Gastrocnemius medialis (tissue), 4 donors: ENCODE measurements around the gene EIF1AD. TPM values are rescaled to one million over a fixed set of nuclear protein-coding genes. Genes with fewer than 3 reads are reported as not detected.

Experiments used
- ATAC-seq, 2 donors: fragments of 150-250 bp; one replicate each; pipeline ENCODE4 v1.9.1; 2016
- DNase-seq, 2 donors: peaks; one replicate each; pipeline ENCODE4 v3.0.0-alpha.2; 2019
- H3K27ac ChIP-seq, 4 donors: fragments of 200-600 bp; sonication (generic); 1 replicate in 1 of 4; 2 replicates in 3 of 4; pipeline ENCODE4 v1.5.1; 2016 to 2018; ENCODE audit warnings: mild to moderate bottlenecking in 2 of 4, moderate library complexity in 1 of 4
- H3K27me3 ChIP-seq, 3 donors: fragments of 200-600 bp; sonication (generic) in 2 of 3; 1 replicate in 1 of 3; 2 replicates in 2 of 3; pipeline versions ENCODE4 v1.5.1 to v1.6.0; 2016 to 2019; ENCODE audit warnings: mild to moderate bottlenecking in 1 of 3, moderate library complexity in 1 of 3
- H3K36me3 ChIP-seq, 2 donors: fragments of 200-600 bp; sonication (generic) in 1 of 2; one replicate each; pipeline ENCODE4 v1.5.1; 2017 to 2018
- H3K4me1 ChIP-seq, 2 donors: fragments of 200-600 bp; sonication (generic) in 1 of 2; one replicate each; pipeline ENCODE4 v1.5.1; 2016 to 2017; ENCODE audit warnings: mild to moderate bottlenecking in 2 of 2
- H3K4me3 ChIP-seq, 4 donors: fragments of 200-600 bp; sonication (generic) in 3 of 4; 1 replicate in 1 of 4; 2 replicates in 3 of 4; pipeline ENCODE4 v1.5.1; 2016 to 2019; ENCODE audit warnings: mild to moderate bottlenecking in 2 of 4
- H3K9me3 ChIP-seq, 3 donors: fragments of 200-600 bp; sonication (generic) in 2 of 3; 1 replicate in 1 of 3; 2 replicates in 2 of 3; pipeline ENCODE4 v1.5.1; 2016 to 2019
- CTCF ChIP-seq, 5 experiments: fragments of 450-650 bp in 3 of 5; fragments of 200-600 bp in 2 of 5; sonication (generic) in 2 of 5; IDR thresholded peaks in 4 of 5; conservative IDR thresholded peaks in 1 of 5; 1 replicate in 4 of 5; 2 replicates in 1 of 5; pipeline ENCODE4 v1.5.1; 2016 to 2019; ENCODE audit warnings: antibody characterized with exemption in 5 of 5, mild to moderate bottlenecking in 3 of 5, moderate library complexity in 3 of 5
- POLR2A ChIP-seq, 2 donors: fragments of 450-650 bp; IDR thresholded peaks; one replicate each; pipeline ENCODE4 v1.6.1; 2017; ENCODE audit warnings: antibody characterized with exemption in 2 of 2, mild to moderate bottlenecking in 2 of 2, moderate library complexity in 2 of 2
- in situ Hi-C, 4 donors: fragments of 200-750 bp; cut with MboI; loops; one replicate each; pipeline versions ENCODE4 v1.15.0 to v1.8.0; 2017; ENCODE audit warnings: low sequenced_read_pairs in 4 of 4
- intact Hi-C: fragments of 100-400 bp; cut with DNase I; formaldehyde crosslinking; loops from one replicate; pipeline ENCODE4 v1.15.1; 2023; ENCODE audit warnings: low total_unique reads
- total RNA-seq, 4 donors: library from RNA; depleted of rRNA; stranded (reverse); fragments of >200 nt; gene quantifications; one replicate each; pipeline versions ENCODE4 v1.1.0 to v1.2.3, GENCODE V29; 2016

Gene EIF1AD
- total RNA-seq, 4 donors from 2014 or later, result 29.3 to 39.8 (median 35.4) TPM

- H3K4me3 ChIP-seq, result peak overlapping the region; percentile 21 to 49 (median 32)
- H3K36me3 ChIP-seq, result no peaks in the 10 kb centered on the region
- ATAC-seq, result peak; percentile 83 to 94
- no peak for TF ChIP-seq POLR2A (IDR thresholded peaks at IDR 0.05)
- peak; percentile 90 to 97 (median 92) for TF ChIP-seq CTCF (IDR thresholded peaks at IDR 0.05 in 4 of 5, conservative IDR thresholded peaks at IDR 0.05 in 1 of 5)
- no peaks in the 10 kb centered on the region for H3K9me3 ChIP-seq
- peak; percentile 19 to 47 for DNase-seq
- H3K27ac ChIP-seq, result no peak overlapping the region
- H3K4me1 ChIP-seq, result no peaks in the 10 kb centered on the region
- H3K27me3 ChIP-seq, result no peaks in the 10 kb centered on the region
- intact Hi-C loops, result loop anchor here (1.0 kb wide), 1 partner anchor 33 kb away; no protein-coding TSS in a partner anchor
- in situ Hi-C loops, result no loop called here
Observed at GRCh38 chr11:66022401-66023185, 20.6 kb upstream of the EIF1AD start.

GRCh38 chr11:66020618-66021357 is 18.8 kb upstream of the EIF1AD start:
- Histone ChIP-seq H3K27ac (no peak overlapping the region), H3K9me3 (no peaks in the 10 kb centered on the region), H3K4me1 (peaks cover 3 to 4% of the 10 kb centered on the region in 2 donors), H3K36me3 (no peaks in the 10 kb centered on the region), H3K4me3 (no peak overlapping the region), H3K27me3 (no peaks in the 10 kb centered on the region)
- DNase-seq (no peak), ATAC-seq (no peak)
- intact Hi-C loops (no loop called here), in situ Hi-C loops (no loop called here)
- no peak for TF ChIP-seq POLR2A (IDR thresholded peaks at IDR 0.05)
- no peak for TF ChIP-seq CTCF (IDR thresholded peaks at IDR 0.05 in 4 of 5, conservative IDR thresholded peaks at IDR 0.05 in 1 of 5)

- Histone ChIP-seq H3K27ac (no peak overlapping the region), H3K27me3 (no peaks in the 10 kb centered on the region), H3K4me3 (no peak overlapping the region), H3K9me3 (no peaks in the 10 kb centered on the region), H3K36me3 (no peaks in the 10 kb centered on the region), H3K4me1 (peaks cover 9% of the 10 kb centered on the region in 2 donors)
- no peak for TF ChIP-seq POLR2A (IDR thresholded peaks at IDR 0.05)
- no peak for TF ChIP-seq CTCF (IDR thresholded peaks at IDR 0.05 in 4 of 5, conservative IDR thresholded peaks at IDR 0.05 in 1 of 5)
- DNase-seq (no peak), ATAC-seq (no peak)
- in situ Hi-C loops (no loop called here), intact Hi-C loops (no loop called here)
Observed at GRCh38 chr11:66020212-66020611, 18.3 kb upstream of the EIF1AD start.

GRCh38 chr11:66017321-66017720 is 15.4 kb upstream of the EIF1AD start:
- no peak overlapping the region for H3K4me3 ChIP-seq
- intact Hi-C loops (no loop called here), in situ Hi-C loops (no loop called here)
- no peaks in the 10 kb centered on the region for H3K36me3 ChIP-seq
- peaks cover 7 to 9% (median 8%) of the 10 kb centered on the region in 3 donors for H3K27me3 ChIP-seq
- ATAC-seq (no peak), DNase-seq (no peak)
- H3K9me3 ChIP-seq, result no peaks in the 10 kb centered on the region
- no peak for TF ChIP-seq CTCF (IDR thresholded peaks at IDR 0.05 in 4 of 5, conservative IDR thresholded peaks at IDR 0.05 in 1 of 5)
- TF ChIP-seq POLR2A (IDR thresholded peaks at IDR 0.05), result no peak
- H3K27ac ChIP-seq, result no peak overlapping the region
- peaks cover 9 to 15% of the 10 kb centered on the region in 2 donors for H3K4me1 ChIP-seq
